OCI-LY1 (cell line): ENCODE measurements around the gene MATN3.

ENCODE experiments used
- H2AFZ ChIP-seq: fragments of 200-600 bp; sonication (generic), shearing (Covaris generic); 2 replicates; pipeline ENCODE4 v1.6.0; 2014; ENCODE audit warnings: antibody characterized with exemption, mild to moderate bottlenecking, low read length
- H3F3A ChIP-seq: fragments of 200-600 bp; sonication (generic), shearing (Covaris generic); 2 replicates; pipeline ENCODE4 v1.6.0; 2014; ENCODE audit warnings: mild to moderate bottlenecking, antibody characterized with exemption, low read length, moderate library complexity; ENCODE audit not compliant: insufficient read depth
- H3K27ac ChIP-seq: fragments of 200-600 bp; sonication (generic); 2 replicates; pipeline ENCODE4 v1.5.1; 2014; ENCODE audit warnings: low read length, mixed run types, mild to moderate bottlenecking, low read depth; ENCODE audit not compliant: poor library complexity, severe bottlenecking
- H3K27me3 ChIP-seq: fragments of 200-600 bp; sonication (generic); 2 replicates; pipeline ENCODE4 v1.6.0; 2014; ENCODE audit warnings: antibody characterized with exemption, mild to moderate bottlenecking, low read length, moderate library complexity; ENCODE audit not compliant: insufficient read depth
- H3K36me3 ChIP-seq: fragments of 200-600 bp; sonication (generic); 2 replicates; pipeline ENCODE4 v1.6.1; 2014; ENCODE audit warnings: mild to moderate bottlenecking, antibody characterized with exemption, low read length, moderate library complexity, mixed read lengths; ENCODE audit not compliant: insufficient read depth
- H3K4me1 ChIP-seq: fragments of 200-600 bp; sonication (generic); 2 replicates; pipeline ENCODE4 v1.5.1; 2014; ENCODE audit warnings: mild to moderate bottlenecking, low read length, moderate library complexity; ENCODE audit not compliant: insufficient read depth, severe bottlenecking
- H3K4me2 ChIP-seq: fragments of 200-600 bp; sonication (generic), shearing (Covaris generic); 2 replicates; pipeline ENCODE4 v1.6.1; 2014; ENCODE audit warnings: low read length
- H3K4me3 ChIP-seq: fragments of 200-600 bp; sonication (generic); 2 replicates; pipeline ENCODE4 v1.5.1; 2014; ENCODE audit warnings: low read length, low read depth, mild to moderate bottlenecking, mixed read lengths; ENCODE audit not compliant: poor library complexity, severe bottlenecking
- H3K79me2 ChIP-seq: fragments of 200-600 bp; shearing (Covaris generic); 2 replicates; pipeline ENCODE4 v1.6.1; 2016; ENCODE audit warnings: mixed run types, low read length, mixed read lengths; ENCODE audit not compliant: insufficient read depth
- H3K9ac ChIP-seq: fragments of 200-600 bp; sonication (generic), shearing (Covaris generic); 2 replicates; pipeline ENCODE4 v1.6.1; 2014; ENCODE audit warnings: mild to moderate bottlenecking, low read length, mixed read lengths
- H3K9me2 ChIP-seq: fragments of 200-600 bp; sonication (generic), shearing (Covaris generic); 2 replicates; pipeline ENCODE4 v1.6.1; 2014; ENCODE audit warnings: low read depth, mild to moderate bottlenecking, low read length, mixed read lengths
- H3K9me3 ChIP-seq: fragments of 200-600 bp; shearing (Covaris generic); 2 replicates; pipeline ENCODE4 v1.6.1; 2014; ENCODE audit warnings: low read length, mixed read lengths
- H4K20me1 ChIP-seq: fragments of 200-600 bp; sonication (generic), shearing (Covaris generic); 2 replicates; pipeline ENCODE4 v1.6.0; 2016; ENCODE audit warnings: mild to moderate bottlenecking, low read length; ENCODE audit not compliant: insufficient read depth
- CTCF ChIP-seq: fragments of 200-600 bp; sonication (generic), shearing (Covaris generic); IDR thresholded peaks from 2 replicates; pipeline ENCODE4 v1.5.1; 2017; ENCODE audit warnings: mild to moderate bottlenecking, antibody characterized with exemption, low read length, moderate library complexity, mixed read lengths
- EZH2 ChIP-seq: fragments of 200-600 bp; sonication (generic), shearing (Covaris generic); IDR thresholded peaks from 2 replicates; pipeline ENCODE4 v1.8.0; 2017; ENCODE audit warnings: borderline replicate concordance, mixed run types, mild to moderate bottlenecking, antibody characterized with exemption, low read length, moderate library complexity, mixed read lengths

The MATN3 gene

GRCh38 chr2:20034218-20034617 lies 21.8 kb upstream of the MATN3 start:
- H3K4me2 ChIP-seq, result no peak overlapping the region
- H3K4me3 ChIP-seq, result no peak overlapping the region
- H3K9me2 ChIP-seq, result no peaks in the 10 kb centered on the region
- no peaks in the 10 kb centered on the region for H3F3A ChIP-seq
- no peak overlapping the region for H2AFZ ChIP-seq
- H3K4me1 ChIP-seq, result no peaks in the 10 kb centered on the region
- TF ChIP-seq CTCF, result no peak
- TF ChIP-seq EZH2, result no peak
- no peak overlapping the region for H3K27ac ChIP-seq
- H3K36me3 ChIP-seq, result peaks cover 98% of the 10 kb centered on the region
- H3K27me3 ChIP-seq, result no peaks in the 10 kb centered on the region
- H3K9me3 ChIP-seq, result 0 out of 2 replicates have a peak, but pooled peaks cover 3% of the 10 kb centered on the region
- H3K79me2 ChIP-seq, result no peaks in the 10 kb centered on the region
- H4K20me1 ChIP-seq, result no peaks in the 10 kb centered on the region
- no peak overlapping the region for H3K9ac ChIP-seq

- no peak overlapping the region for H3K4me2 ChIP-seq
- no peaks in the 10 kb centered on the region for H3K27me3 ChIP-seq
- no peak overlapping the region for H2AFZ ChIP-seq
- peaks cover 98% of the 10 kb centered on the region for H3K36me3 ChIP-seq
- H3K27ac ChIP-seq, result no peak overlapping the region
- H3K9me2 ChIP-seq, result no peaks in the 10 kb centered on the region
- H3K79me2 ChIP-seq, result no peaks in the 10 kb centered on the region
- H3F3A ChIP-seq, result no peaks in the 10 kb centered on the region
- no peaks in the 10 kb centered on the region for H4K20me1 ChIP-seq
- TF ChIP-seq CTCF, result no peak
- TF ChIP-seq EZH2, result no peak
- H3K9me3 ChIP-seq, result 0 out of 2 replicates have a peak, but pooled peaks cover 3% of the 10 kb centered on the region
- no peaks in the 10 kb centered on the region for H3K4me1 ChIP-seq
- no peak overlapping the region for H3K4me3 ChIP-seq
- no peak overlapping the region for H3K9ac ChIP-seq
Measured at GRCh38 chr2:20033322-20033721, 20.9 kb upstream of the MATN3 start.

GRCh38 chr2:20030224-20030623 lies 17.8 kb upstream of the MATN3 start:
- H3K27me3 ChIP-seq, result no peaks in the 10 kb centered on the region
- 0 out of 2 replicates have a peak, but pooled peaks cover 3% of the 10 kb centered on the region for H3K9me3 ChIP-seq
- TF ChIP-seq EZH2 (no peak), CTCF (no peak)
- H3K4me1 ChIP-seq, result no peaks in the 10 kb centered on the region
- no peak overlapping the region for H2AFZ ChIP-seq
- H3K79me2 ChIP-seq, result no peaks in the 10 kb centered on the region
- no peaks in the 10 kb centered on the region for H4K20me1 ChIP-seq
- no peaks in the 10 kb centered on the region for H3F3A ChIP-seq
- no peaks in the 10 kb centered on the region for H3K9me2 ChIP-seq
- H3K4me2 ChIP-seq, result no peak overlapping the region
- no peak overlapping the region for H3K27ac ChIP-seq
- peaks cover 78% of the 10 kb centered on the region for H3K36me3 ChIP-seq
- no peak overlapping the region for H3K9ac ChIP-seq
- H3K4me3 ChIP-seq, result no peak overlapping the region
